ENCODE measurements around the gene SCAANT1. TPM values are rescaled to one million over a fixed set of nuclear protein-coding genes. Genes with fewer than 3 reads are reported as not detected.

The SCAANT1 gene
- total RNA-seq, 1 donor from 2014 or later, result not detected

- peak; percentile 52 for DNase-seq (ENCODE audit: low spot score)
Observed at GRCh38 chr3:63864008-63864964, 47.9 kb downstream of the SCAANT1 start.

GRCh38 chr3:63863150-63864007, 48.8 kb downstream of the SCAANT1 start, which contains the start of the genes ATXN7 and THOC7:
TSS of gene ATXN7 (plus strand) at chr3:63863867. CDS start at chr3:63912599, 48,732 bp downstream.
TSS of gene THOC7 (minus strand) at chr3:63863805. CDS start at chr3:63863790, 15 bp downstream.
- peak; percentile 58 for DNase-seq (ENCODE audit: low spot score)

- no peak for DNase-seq (ENCODE audit: low spot score)
Observed at GRCh38 chr3:63862804-63863149, 49.4 kb downstream of the SCAANT1 start.

Other genes starting within 250 kb of the SCAANT1 start
- gene C3orf49, start 93.1 kb downstream of the SCAANT1 start, total RNA-seq, result not detected
- 69.0 TPM for gene THOC7, start 48.6 kb downstream of the SCAANT1 start, total RNA-seq
- gene ATXN7, start 48.5 kb downstream of the SCAANT1 start, total RNA-seq, result 61.8 TPM
- gene PSMD6, start 111.1 kb upstream of the SCAANT1 start, total RNA-seq, result 69.6 TPM